SK-N-MC (cell line): Measurements from ENCODE around the gene OPN1MW.
"Not testable (repeated sequence)": the region's sequence is repeated elsewhere in the genome, so short reads cannot be mapped to it uniquely, and the experiment has no call there.

Experiments used
- DNase-seq: peaks from one replicate; pipeline ENCODE4 v3.0.0-alpha.2; 2011; ENCODE audit warnings: low read depth, low spot score
- H3K27ac ChIP-seq: fragments of 200-600 bp; sonication (generic); 2 replicates; pipeline ENCODE4 v1.5.1; 2016; ENCODE audit warnings: mixed run types
- H3K36me3 ChIP-seq: fragments of 200-600 bp; sonication (generic); 2 replicates; pipeline ENCODE4 v1.6.1; 2017; ENCODE audit warnings: antibody characterized with exemption, low read length, mixed read lengths; ENCODE audit not compliant: insufficient read depth
- H3K4me3 ChIP-seq: fragments of 200-600 bp; sonication (generic); 2 replicates; pipeline ENCODE4 v1.5.1; 2016
- H3K9ac ChIP-seq: fragments of 200-600 bp; sonication (generic); 2 replicates; pipeline ENCODE4 v1.8.0; 2017; ENCODE audit warnings: mixed run types, mixed read lengths; ENCODE audit not compliant: insufficient read length
- H3K9me3 ChIP-seq: fragments of 200-600 bp; sonication (generic); 2 replicates; pipeline ENCODE4 v1.6.1; 2017; ENCODE audit warnings: low read depth, mild to moderate bottlenecking, antibody characterized with exemption, low read length, moderate library complexity, mixed read lengths
- EZH2 ChIP-seq: fragments of 200-600 bp; sonication (generic); IDR thresholded peaks from one replicate; pipeline ENCODE4 v1.6.1; 2017; ENCODE audit warnings: antibody characterized with exemption
- FOXP2 ChIP-seq: optimal IDR thresholded peaks from 2 replicates; pipeline ENCODE3; 2011; ENCODE audit warnings: mild to moderate bottlenecking, moderate library complexity; ENCODE audit not compliant: insufficient read depth; ENCODE audit errors: extremely low read length, control extremely low read depth
- POLR2AphosphoS5 ChIP-seq: IDR thresholded peaks from 2 replicates; pipeline ENCODE4 v1.6.1; 2012; ENCODE audit warnings: mild to moderate bottlenecking, low read depth, low read length, borderline replicate concordance

Gene OPN1MW

DNA sequence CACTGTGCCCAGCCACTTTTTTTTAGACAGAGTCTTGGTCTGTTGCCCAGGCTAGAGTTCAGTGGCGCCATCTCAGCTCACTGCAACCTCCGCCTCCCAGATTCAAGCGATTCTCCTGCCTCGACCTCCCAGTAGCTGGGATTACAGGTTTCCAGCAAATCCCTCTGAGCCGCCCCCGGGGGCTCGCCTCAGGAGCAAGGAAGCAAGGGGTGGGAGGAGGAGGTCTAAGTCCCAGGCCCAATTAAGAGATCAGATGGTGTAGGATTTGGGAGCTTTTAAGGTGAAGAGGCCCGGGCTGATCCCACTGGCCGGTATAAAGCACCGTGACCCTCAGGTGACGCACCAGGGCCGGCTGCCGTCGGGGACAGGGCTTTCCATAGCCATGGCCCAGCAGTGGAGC is at the start of gene OPN1MW:
Gene OPN1MW (plus strand): TSS at position 301 of the 400 bp plus-strand sequence. CDS start 82 bp downstream, at position 383.
- not testable (repeated sequence) for H3K9me3 ChIP-seq, H3K27ac ChIP-seq, DNase-seq, H3K36me3 ChIP-seq, H3K9ac ChIP-seq, H3K4me3 ChIP-seq

DNA sequence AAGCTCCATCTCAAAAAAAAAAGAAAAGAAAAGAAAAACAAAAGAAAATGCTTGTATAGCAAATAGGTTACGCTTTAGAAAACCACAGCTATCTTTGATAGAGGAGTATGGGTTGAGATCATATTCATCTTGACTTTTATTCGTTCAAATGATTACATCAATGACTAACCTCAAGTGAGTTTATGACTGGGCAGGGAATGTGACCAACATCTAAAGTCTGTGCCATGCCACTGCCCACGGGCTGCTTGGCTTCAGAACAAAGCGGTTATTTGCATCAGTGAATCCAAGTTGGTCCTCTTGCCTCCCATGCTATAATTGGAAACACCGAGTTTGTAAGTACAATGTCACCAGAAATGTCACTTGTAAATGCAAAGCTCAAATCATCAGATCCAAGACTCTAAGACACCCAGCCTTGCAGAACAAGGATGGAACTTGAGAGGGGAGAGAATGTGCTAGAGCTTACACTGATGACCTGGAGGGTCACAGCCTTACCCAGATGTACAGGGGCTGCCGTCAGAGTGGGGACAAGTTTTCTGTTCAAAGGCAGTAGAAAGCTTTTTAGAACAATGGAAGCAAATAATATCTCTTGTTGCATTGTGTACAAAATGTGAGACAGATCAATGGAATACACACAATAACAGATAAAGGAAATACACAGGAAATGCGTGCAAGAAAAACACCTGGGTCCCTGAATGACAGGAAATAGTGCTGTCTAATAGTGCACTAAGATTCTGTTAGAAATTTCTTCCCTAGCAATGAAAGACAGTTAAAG is 46.8 kb upstream of the OPN1MW start:
- H3K9ac ChIP-seq, result no peak overlapping the region
- H3K9me3 ChIP-seq, result no peaks in the 10 kb centered on the region
- H3K27ac ChIP-seq, result no peak overlapping the region
- TF ChIP-seq EZH2 (no peak), POLR2AphosphoS5 (no peak), FOXP2 (no peak)
- no peak for DNase-seq
- no peak overlapping the region for H3K4me3 ChIP-seq
- H3K36me3 ChIP-seq, result no peaks in the 10 kb centered on the region

DNA sequence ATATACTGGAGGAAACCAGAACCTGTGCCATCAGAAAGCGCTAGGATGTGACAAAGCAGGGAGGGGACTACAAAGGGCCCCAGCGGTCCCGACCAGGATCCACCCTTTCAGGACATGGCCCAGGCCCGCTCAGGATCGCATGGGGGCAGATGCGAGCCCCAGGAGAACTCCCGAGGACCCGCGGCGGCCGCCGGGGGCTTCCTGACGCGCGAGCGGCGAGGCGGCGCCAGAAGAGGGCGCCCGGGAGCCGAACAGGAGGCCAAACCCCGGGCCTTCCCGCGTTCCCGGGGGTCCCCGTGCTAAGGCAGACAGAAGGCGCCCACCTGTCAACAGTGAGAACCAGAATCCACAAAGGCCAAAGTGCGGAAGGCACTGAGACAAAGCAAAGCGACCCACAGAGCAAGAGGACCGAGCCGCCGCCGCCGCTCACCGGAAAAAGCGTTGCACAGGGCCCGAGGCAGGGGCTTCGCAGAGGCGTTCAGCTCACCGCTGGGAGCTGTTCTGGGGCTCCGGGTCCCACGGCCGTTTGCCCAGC is 45.7 kb upstream of the OPN1MW start:
- no peak for TF ChIP-seq EZH2
- TF ChIP-seq FOXP2, result no peak
- Histone ChIP-seq H3K27ac (no peak overlapping the region), H3K9me3 (no peaks in the 10 kb centered on the region), H3K36me3 (no peaks in the 10 kb centered on the region), H3K9ac (no peak overlapping the region), H3K4me3 (peak overlapping the region; percentile 58; the same call in 1 of the 2 replicates)
- no peak for DNase-seq

DNA sequence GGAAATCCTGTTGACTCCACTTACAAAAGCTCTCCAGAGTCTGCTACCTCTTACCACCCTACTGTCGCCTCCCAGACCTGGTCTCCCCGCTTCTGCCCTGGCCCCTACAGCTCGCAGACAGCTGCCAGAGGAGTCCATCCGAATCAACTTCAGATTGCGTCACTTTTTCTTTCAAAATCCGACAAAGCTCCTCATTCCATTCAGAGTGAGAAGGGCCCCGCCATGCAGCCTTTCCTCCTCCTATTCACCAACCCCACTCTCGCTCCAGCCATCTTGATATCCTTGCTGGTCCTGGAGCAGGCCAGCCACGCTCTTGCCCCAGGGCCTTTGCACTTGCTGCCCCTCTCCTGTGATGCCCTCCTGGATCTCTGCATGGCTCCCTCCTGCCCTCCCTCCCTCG is 43.5 kb upstream of the OPN1MW start:
- Histone ChIP-seq H3K36me3 (no peaks in the 10 kb centered on the region), H3K4me3 (no peak overlapping the region), H3K9ac (no peak overlapping the region), H3K27ac (no peak overlapping the region), H3K9me3 (no peaks in the 10 kb centered on the region)
- DNase-seq, result no peak
- TF ChIP-seq EZH2, result no peak
- no peak for TF ChIP-seq FOXP2
- no peak for TF ChIP-seq POLR2AphosphoS5

DNA sequence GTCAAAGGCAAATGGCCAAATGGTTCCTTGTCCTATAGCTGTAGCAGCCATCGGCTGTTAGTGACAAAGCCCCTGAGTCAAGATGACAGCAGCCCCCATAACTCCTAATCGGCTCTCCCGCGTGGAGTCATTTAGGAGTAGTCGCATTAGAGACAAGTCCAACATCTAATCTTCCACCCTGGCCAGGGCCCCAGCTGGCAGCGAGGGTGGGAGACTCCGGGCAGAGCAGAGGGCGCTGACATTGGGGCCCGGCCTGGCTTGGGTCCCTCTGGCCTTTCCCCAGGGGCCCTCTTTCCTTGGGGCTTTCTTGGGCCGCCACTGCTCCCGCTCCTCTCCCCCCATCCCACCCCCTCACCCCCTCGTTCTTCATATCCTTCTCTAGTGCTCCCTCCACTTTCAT is 42.2 kb upstream of the OPN1MW start:
- Histone ChIP-seq H3K9ac (no peak overlapping the region), H3K4me3 (no peak overlapping the region), H3K9me3 (no peaks in the 10 kb centered on the region), H3K27ac (no peak overlapping the region), H3K36me3 (no peaks in the 10 kb centered on the region)
- no peak for DNase-seq
- TF ChIP-seq POLR2AphosphoS5, result no peak
- TF ChIP-seq EZH2, result no peak
- no peak for TF ChIP-seq FOXP2

DNA sequence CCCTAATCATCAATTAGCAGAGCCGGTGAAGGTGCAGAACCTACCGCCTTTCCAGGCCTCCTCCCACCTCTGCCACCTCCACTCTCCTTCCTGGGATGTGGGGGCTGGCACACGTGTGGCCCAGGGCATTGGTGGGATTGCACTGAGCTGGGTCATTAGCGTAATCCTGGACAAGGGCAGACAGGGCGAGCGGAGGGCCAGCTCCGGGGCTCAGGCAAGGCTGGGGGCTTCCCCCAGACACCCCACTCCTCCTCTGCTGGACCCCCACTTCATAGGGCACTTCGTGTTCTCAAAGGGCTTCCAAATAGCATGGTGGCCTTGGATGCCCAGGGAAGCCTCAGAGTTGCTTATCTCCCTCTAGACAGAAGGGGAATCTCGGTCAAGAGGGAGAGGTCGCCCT is 41.7 kb upstream of the OPN1MW start:
- Histone ChIP-seq H3K4me3 (no peak overlapping the region), H3K9ac (no peak overlapping the region), H3K27ac (no peak overlapping the region), H3K36me3 (no peaks in the 10 kb centered on the region), H3K9me3 (no peaks in the 10 kb centered on the region)
- TF ChIP-seq POLR2AphosphoS5, result no peak
- no peak for TF ChIP-seq EZH2
- no peak for TF ChIP-seq FOXP2
- no peak for DNase-seq

DNA sequence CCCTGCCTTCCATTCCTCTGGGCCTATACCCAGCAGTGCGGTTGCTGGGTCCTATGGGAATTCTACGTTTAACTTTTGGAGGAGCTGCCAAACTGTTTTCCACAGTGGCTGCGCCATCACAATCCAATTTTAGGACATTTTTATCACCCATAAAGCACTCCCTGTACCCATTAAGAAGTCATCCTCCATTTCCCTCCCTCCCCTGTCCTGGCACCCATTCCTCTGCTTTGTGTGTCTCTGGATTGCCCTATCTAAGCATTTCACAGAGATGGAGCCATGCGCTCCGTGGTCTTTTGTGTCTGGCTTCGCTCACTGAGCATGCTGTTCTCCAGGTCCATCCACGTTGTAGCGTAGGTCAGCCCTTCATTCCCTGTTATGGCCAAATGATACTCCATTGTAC is 40.0 kb upstream of the OPN1MW start:
- Histone ChIP-seq H3K36me3 (no peaks in the 10 kb centered on the region), H3K9me3 (no peaks in the 10 kb centered on the region), H3K27ac (no peak overlapping the region), H3K9ac (no peak overlapping the region), H3K4me3 (no peak overlapping the region)
- no peak for DNase-seq
- TF ChIP-seq FOXP2, result no peak

DNA sequence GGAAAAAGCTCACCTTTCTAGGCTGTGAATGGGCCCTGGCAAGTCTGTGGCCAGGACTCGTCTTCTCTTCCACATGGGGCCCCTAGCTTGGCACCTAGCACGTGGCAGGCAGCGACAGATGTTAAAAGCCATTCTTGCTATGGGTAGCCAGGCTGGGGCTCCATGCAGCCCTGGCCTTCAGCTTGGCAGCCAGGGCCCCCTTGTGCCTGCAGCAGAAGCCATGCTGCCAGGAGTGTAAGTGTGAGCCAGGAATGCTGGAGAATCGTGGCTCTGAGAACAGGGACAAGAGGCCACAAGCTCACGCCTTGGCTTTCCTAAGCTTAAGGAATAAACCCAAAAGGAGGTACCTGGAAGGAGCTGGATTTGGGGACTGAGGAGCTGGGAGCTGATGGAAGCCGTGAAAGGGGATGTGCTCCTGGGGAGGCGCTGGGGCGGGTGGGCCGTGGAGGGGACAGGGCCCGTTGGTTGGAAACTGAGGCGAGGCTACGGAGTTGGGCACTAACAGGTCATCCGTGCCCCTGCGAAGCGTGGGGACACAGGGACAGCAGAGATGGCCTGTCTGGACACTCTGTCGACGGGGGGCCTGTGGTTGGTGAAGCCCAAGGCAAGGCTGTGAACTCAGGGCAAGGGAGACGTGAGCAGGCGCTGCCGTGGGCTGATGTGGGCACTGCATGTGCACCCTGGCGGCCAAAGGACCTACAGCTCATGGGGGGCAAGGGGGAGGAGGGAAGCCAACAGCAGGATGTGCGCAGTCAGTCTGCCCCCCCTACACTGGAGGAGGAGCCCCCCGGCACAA is 39.2 kb upstream of the OPN1MW start:
- no peak overlapping the region for H3K27ac ChIP-seq
- H3K9ac ChIP-seq, result no peak overlapping the region
- H3K4me3 ChIP-seq, result no peak overlapping the region
- DNase-seq, result no peak
- TF ChIP-seq EZH2 (no peak), POLR2AphosphoS5 (no peak), FOXP2 (no peak)
- no peaks in the 10 kb centered on the region for H3K9me3 ChIP-seq
- no peaks in the 10 kb centered on the region for H3K36me3 ChIP-seq

DNA sequence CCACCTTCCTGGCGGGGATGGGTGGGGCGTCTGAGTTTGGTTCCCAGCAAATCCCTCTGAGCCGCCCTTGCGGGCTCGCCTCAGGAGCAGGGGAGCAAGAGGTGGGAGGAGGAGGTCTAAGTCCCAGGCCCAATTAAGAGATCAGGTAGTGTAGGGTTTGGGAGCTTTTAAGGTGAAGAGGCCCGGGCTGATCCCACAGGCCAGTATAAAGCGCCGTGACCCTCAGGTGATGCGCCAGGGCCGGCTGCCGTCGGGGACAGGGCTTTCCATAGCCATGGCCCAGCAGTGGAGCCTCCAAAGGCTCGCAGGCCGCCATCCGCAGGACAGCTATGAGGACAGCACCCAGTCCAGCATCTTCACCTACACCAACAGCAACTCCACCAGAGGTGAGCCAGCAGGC is 38.4 kb upstream of the OPN1MW start, which contains the start of gene OPN1LW:
Gene OPN1LW (plus strand): TSS at position 234 of the 400 bp plus-strand sequence. CDS start 41 bp downstream, at position 275.
- H3K27ac ChIP-seq, H3K36me3 ChIP-seq, H3K9me3 ChIP-seq, H3K4me3 ChIP-seq, DNase-seq, H3K9ac ChIP-seq: not testable (repeated sequence)

DNA sequence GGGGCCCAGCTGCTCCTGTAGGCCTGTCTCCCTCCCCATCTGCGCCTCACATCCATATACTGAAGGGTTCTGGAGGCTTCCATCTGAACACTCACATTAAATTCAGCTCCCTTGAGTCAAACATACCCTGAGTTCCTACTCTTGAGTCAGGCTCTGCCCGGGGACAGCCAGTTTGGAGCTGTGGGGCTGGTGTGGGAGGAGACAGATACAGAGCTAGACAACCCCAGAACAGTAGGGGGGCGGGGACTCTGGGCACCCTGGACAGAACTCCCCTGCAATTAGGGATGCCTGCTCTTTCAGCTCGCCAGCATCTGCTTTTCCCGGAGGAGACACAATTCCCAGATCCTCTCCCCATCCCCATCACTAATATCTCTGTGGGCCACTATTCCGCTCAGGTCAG is 31.4 kb upstream of the OPN1MW start:
- H3K4me3 ChIP-seq, H3K9ac ChIP-seq, DNase-seq, H3K36me3 ChIP-seq, H3K27ac ChIP-seq, H3K9me3 ChIP-seq: not testable (repeated sequence)

DNA sequence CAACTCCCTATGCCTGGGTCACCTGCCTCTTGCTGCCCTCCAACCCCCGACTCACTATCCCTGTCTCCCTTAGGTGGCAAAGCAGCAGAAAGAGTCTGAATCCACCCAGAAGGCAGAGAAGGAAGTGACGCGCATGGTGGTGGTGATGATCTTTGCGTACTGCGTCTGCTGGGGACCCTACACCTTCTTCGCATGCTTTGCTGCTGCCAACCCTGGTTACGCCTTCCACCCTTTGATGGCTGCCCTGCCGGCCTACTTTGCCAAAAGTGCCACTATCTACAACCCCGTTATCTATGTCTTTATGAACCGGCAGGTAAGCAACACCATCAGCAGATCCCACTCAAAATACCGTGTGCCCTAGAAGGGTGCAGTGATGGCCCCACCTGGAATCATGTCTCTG is 26.2 kb upstream of the OPN1MW start:
- H3K27ac ChIP-seq, H3K36me3 ChIP-seq, H3K4me3 ChIP-seq, H3K9ac ChIP-seq, H3K9me3 ChIP-seq, DNase-seq: not testable (repeated sequence)

DNA sequence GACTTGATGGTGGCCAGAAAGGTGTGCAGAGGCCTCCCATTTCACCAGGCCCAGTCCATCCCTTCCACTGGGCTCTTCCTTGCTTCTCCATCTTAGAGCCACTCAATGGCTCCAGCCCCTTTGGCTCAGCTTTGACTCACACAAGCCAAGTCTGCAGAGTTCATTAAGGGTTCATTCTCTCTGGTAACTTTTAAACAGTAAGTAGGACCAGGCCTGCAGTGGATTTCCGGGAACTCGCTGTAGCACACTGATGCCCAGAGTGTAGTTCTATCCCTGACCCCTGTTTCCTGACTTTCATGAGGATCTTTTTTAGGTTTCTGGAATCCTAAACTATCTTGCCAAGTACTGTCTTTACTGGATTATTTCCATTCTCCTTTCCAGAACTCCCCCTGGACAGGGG is 25.2 kb upstream of the OPN1MW start:
- not testable (repeated sequence) for H3K36me3 ChIP-seq, H3K9ac ChIP-seq, DNase-seq, H3K27ac ChIP-seq, H3K4me3 ChIP-seq, H3K9me3 ChIP-seq
